HepG2 (cell line): Measurements from ENCODE around the gene TMEM232. TPM values are rescaled to one million over a fixed set of nuclear protein-coding genes. Genes with fewer than 3 reads are reported as not detected.

Experiments
- ATAC-seq: fragments of 200-7000 bp; cut with Tn5 transposase; 3 replicates; pipeline ENCODE4 v1.9.1; 2020; ENCODE audit warnings: mild to moderate bottlenecking, moderate library complexity
- BruUV-seq: library from RNA; stranded (reverse); fragments of 400-500 nt; replicated peaks from 2 replicates; lab custom pipeline; 2021; lab: Mats Ljungman, UMichigan
- CTCF ChIA-PET: fragments of 300-600 bp; formaldehyde crosslinking; extraction: SDS; loops from one replicate; lab custom pipeline; 2021; ENCODE audit warnings: low total read pairs, inconsistent platforms, low intra/inter-chr PET ratio; lab: Yijun Ruan, JAX
- POLR2A ChIA-PET: fragments of 350-600 bp; sonication (Branson Sonifier 250); formaldehyde crosslinking; loops from one replicate; lab custom pipeline; 2020; ENCODE audit warnings: antibody characterized with exemption, inconsistent platforms; lab: Yijun Ruan, JAX
- DNase-seq: peaks from one replicate; pipeline ENCODE4 v3.0.0-alpha.2; 2015; ENCODE audit warnings: low spot score
- FAIRE-seq: peaks from 3 replicates; lab custom pipeline; 2011; peaks lifted over from hg19 to GRCh38; lab: Jason Lieb, UNC
- H2AFZ ChIP-seq: one replicate; pipeline ENCODE4 v1.6.1; 2011; ENCODE audit warnings: low read length, inconsistent platforms
- H3K27ac ChIP-seq: fragments of 300-600 bp; 3 replicates; pipeline ENCODE4 v1.8.0; 2011; ENCODE audit warnings: mixed run types, mild to moderate bottlenecking, mixed read lengths, low read length, inconsistent platforms; ENCODE audit not compliant: insufficient read depth; ENCODE audit errors: extremely low read length
- H3K27me3 ChIP-seq, 2 experiments: fragments of 200-600 bp in 1 of 2; 2 replicates in 1 of 2; 3 replicates in 1 of 2; pipeline versions ENCODE4 v1.6.0 to v1.8.0; 2011; ENCODE audit warnings: low read length in 2 of 2, mild to moderate bottlenecking in 2 of 2, moderate library complexity in 2 of 2, inconsistent platforms in 1 of 2; ENCODE audit not compliant: insufficient read depth in 2 of 2, control insufficient read depth in 1 of 2
- H3K36me3 ChIP-seq, 2 experiments: fragments of 200-600 bp in 1 of 2; replicated peaks in 1 of 2; 2 replicates in 1 of 2; 3 replicates in 1 of 2; pipeline versions ENCODE4 v1.5.1 to v1.8.0; 2011; ENCODE audit warnings: low read length in 2 of 2, inconsistent platforms in 1 of 2; ENCODE audit not compliant: insufficient read depth in 2 of 2, control insufficient read depth in 1 of 2
- H3K4me1 ChIP-seq: 2 replicates; pipeline ENCODE4 v1.5.1; 2012; ENCODE audit warnings: low read length, inconsistent platforms; ENCODE audit not compliant: insufficient read depth
- H3K4me2 ChIP-seq: 2 replicates; pipeline ENCODE4 v1.6.0; 2011; ENCODE audit warnings: low read depth, low read length, inconsistent platforms
- H3K4me3 ChIP-seq, 3 experiments: fragments of 200-600 bp in 1 of 3; sonication (generic), shearing (Covaris generic) in 1 of 3; replicated peaks in 1 of 3; 2 replicates each; pipeline ENCODE4 v1.5.1; 2011 to 2016; ENCODE audit warnings: low read length in 3 of 3, inconsistent platforms in 2 of 3, low read depth in 2 of 3, mild to moderate bottlenecking in 2 of 3, control low read depth in 1 of 3, mixed read lengths in 1 of 3; ENCODE audit not compliant: insufficient read depth in 1 of 3
- H3K79me2 ChIP-seq: one replicate; pipeline ENCODE4 v1.6.1; 2011; ENCODE audit warnings: low read length, inconsistent platforms; ENCODE audit not compliant: insufficient read depth
- H3K9ac ChIP-seq: 2 replicates; pipeline ENCODE4 v1.6.0; 2011; ENCODE audit warnings: mild to moderate bottlenecking, low read depth, low read length, inconsistent platforms; ENCODE audit not compliant: insufficient read depth
- H3K9me3 ChIP-seq: 2 replicates; pipeline ENCODE4 v1.5.1; 2012; ENCODE audit warnings: mild to moderate bottlenecking, low read length
- H4K20me1 ChIP-seq: 2 replicates; pipeline ENCODE4 v1.6.0; 2011; ENCODE audit warnings: inconsistent platforms, mild to moderate bottlenecking, low read length, moderate library complexity; ENCODE audit not compliant: insufficient read depth
- NFRKB ChIP-seq: fragments of 450-650 bp; IDR thresholded peaks from 2 replicates; pipeline ENCODE4 v1.6.1; 2017
- ZBTB1 ChIP-seq: sonication (generic); formaldehyde crosslinking; IDR thresholded peaks from 2 replicates; pipeline ENCODE4 v1.4.0; 2020; ENCODE audit warnings: missing genetic modification reagents, borderline replicate concordance
- ZBTB21 ChIP-seq: sonication (generic); formaldehyde crosslinking; IDR thresholded peaks from 2 replicates; pipeline ENCODE4 v1.4.0; 2020; ENCODE audit warnings: missing genetic modification reagents
- ZBTB8A ChIP-seq: sonication (generic); formaldehyde crosslinking; IDR thresholded peaks from 2 replicates; pipeline ENCODE4 v1.4.0; 2020; ENCODE audit warnings: mild to moderate bottlenecking, low read depth, missing genetic modification reagents, borderline replicate concordance
- ZNF329 ChIP-seq: sonication (generic); formaldehyde crosslinking; IDR thresholded peaks from 2 replicates; pipeline ENCODE4 v1.9.0; 2021; ENCODE audit warnings: low read depth, mild to moderate bottlenecking, missing genetic modification reagents
- ZNF674 ChIP-seq: sonication (generic); formaldehyde crosslinking; IDR thresholded peaks from 2 replicates; pipeline ENCODE4 v1.5.0; 2020; ENCODE audit warnings: low read depth, mild to moderate bottlenecking, missing genetic modification reagents
- ZNF772 ChIP-seq: sonication (generic); formaldehyde crosslinking; IDR thresholded peaks from 2 replicates; pipeline ENCODE4 v1.5.0; 2020; ENCODE audit warnings: mild to moderate bottlenecking, missing genetic modification reagents
- ZNF780A ChIP-seq: sonication (generic); formaldehyde crosslinking; IDR thresholded peaks from 2 replicates; pipeline ENCODE4 v1.8.0; 2022; ENCODE audit warnings: mild to moderate bottlenecking, missing genetic modification reagents, moderate library complexity
- ZNF782 ChIP-seq: sonication (generic); formaldehyde crosslinking; IDR thresholded peaks from 2 replicates; pipeline ENCODE4 v1.4.0; 2020; ENCODE audit warnings: missing genetic modification reagents, mild to moderate bottlenecking, borderline replicate concordance
- in situ Hi-C: cut with HindIII; loops from 2 replicates; pipeline ENCODE4 v1.10.0; 2017; ENCODE audit warnings: low pct_unique_long_range_greater_than_20kb; ENCODE audit not compliant: extremely low pct_ligation_motif_present
- intact Hi-C: fragments of 100-400 bp; cut with micrococcal nuclease; formaldehyde crosslinking; loops from one replicate; pipeline ENCODE4 v1.10.0; 2022; ENCODE audit not compliant: unreplicated experiment
- polyA plus RNA-seq, 8 experiments: library from polyadenylated mRNA; depleted of rRNA in 3 of 8; stranded (reverse) in 7 of 8; unstranded in 1 of 8; fragments of >200 nt; fragmentation: Illumina TruSeq in 4 of 8; extraction: Trizol in 4 of 8; gene quantifications; 2 replicates each; pipeline versions ENCODE4 v1.2.1 to v1.2.3, GENCODE V29; 2011 to 2016; ENCODE audit warnings: low read depth in 4 of 8, missing spikeins in 1 of 8, mixed read lengths in 1 of 8; ENCODE audit not compliant: insufficient read depth in 1 of 8
- total RNA-seq, 5 experiments: library from RNA; depleted of rRNA; stranded (reverse); fragments of >200 nt; fragmentation: Illumina TruSeq; extraction: Trizol; gene quantifications; 2 replicates each; pipeline ENCODE4 v1.2.3, GENCODE V29; 2016; ENCODE audit warnings: low read depth in 1 of 5
- TF ChIP-seq, protein P1 (sequence below): sonication (generic); formaldehyde crosslinking; IDR thresholded peaks from 2 replicates; pipeline ENCODE4 v1.4.0; 2020; ENCODE audit warnings: missing genetic modification reagents

TMEM232 gene
- total and polyA plus RNA-seq, 2 of the 13 experiments (the other 11 are each of a cell fraction or from before 2014, with no cell fraction given) = 0.29 to 0.71 TPM

DNA sequence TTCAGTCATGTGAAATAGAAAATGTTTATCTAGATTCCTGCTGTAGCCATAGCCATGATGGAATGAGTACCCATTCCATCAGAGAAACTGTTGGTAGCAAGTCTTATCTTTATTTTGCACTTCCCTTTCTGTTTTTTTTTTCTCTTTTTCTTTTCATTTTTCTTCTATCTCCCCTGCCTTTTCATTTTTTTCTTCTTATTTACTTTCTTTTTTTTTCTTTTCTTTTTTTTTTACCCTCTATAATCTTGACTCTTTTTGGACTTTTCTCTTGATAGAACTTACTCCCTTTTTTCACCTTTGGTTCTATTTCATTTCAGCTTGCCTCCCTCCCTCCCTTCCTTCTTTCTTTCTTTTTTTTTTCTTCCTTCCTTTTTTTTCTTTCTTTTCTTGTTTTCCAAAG lies 27.7 kb upstream of the TMEM232 start:
- no peaks in the 10 kb centered on the region for H3K79me2 ChIP-seq
- H4K20me1 ChIP-seq = no peaks in the 10 kb centered on the region
- peaks cover 0 to 8% of the 10 kb centered on the region in 2 experiments; a peak in 2 of 5 replicates for H3K36me3 ChIP-seq
- CTCF ChIA-PET = no interaction called here
- no peak overlapping the region for H2AFZ ChIP-seq
- FAIRE-seq = no peak
- TF ChIP-seq ZBTB21 (CRISPR knock-in tag) (no peak), ZNF772 (CRISPR knock-in tag) (no peak), ZNF674 (CRISPR knock-in tag) (no peak), ZBTB8A (CRISPR knock-in tag) (no peak), ZNF782 (CRISPR knock-in tag) (no peak), NFRKB (no peak), ZNF780A (CRISPR knock-in tag) (no peak), ZNF329 (no peak), ZBTB1 (CRISPR knock-in tag) (no peak)
- TF ChIP-seq, protein P1, sequence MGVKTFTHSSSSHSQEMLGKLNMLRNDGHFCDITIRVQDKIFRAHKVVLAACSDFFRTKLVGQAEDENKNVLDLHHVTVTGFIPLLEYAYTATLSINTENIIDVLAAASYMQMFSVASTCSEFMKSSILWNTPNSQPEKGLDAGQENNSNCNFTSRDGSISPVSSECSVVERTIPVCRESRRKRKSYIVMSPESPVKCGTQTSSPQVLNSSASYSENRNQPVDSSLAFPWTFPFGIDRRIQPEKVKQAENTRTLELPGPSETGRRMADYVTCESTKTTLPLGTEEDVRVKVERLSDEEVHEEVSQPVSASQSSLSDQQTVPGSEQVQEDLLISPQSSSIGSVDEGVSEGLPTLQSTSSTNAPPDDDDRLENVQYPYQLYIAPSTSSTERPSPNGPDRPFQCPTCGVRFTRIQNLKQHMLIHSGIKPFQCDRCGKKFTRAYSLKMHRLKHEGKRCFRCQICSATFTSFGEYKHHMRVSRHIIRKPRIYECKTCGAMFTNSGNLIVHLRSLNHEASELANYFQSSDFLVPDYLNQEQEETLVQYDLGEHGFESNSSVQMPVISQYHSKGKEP = no peak
- no peaks in the 10 kb centered on the region for H3K9me3 ChIP-seq
- no peak overlapping the region for H3K27ac ChIP-seq
- no peaks in the 10 kb centered on the region for H3K4me1 ChIP-seq
- no peak for ATAC-seq
- no TSS peak for BruUV-seq
- no peak for DNase-seq
- in situ Hi-C loops = loop anchor here (10.0 kb wide), 1 partner anchor 311 kb away; no protein-coding TSS in a partner anchor
- no peak overlapping the region for H3K4me2 ChIP-seq
- POLR2A ChIA-PET = no interaction called here
- no peak overlapping the region for H3K4me3 ChIP-seq
- no peak overlapping the region for H3K9ac ChIP-seq
- intact Hi-C loops = loop anchor here (10.0 kb wide), 2 partner anchors 341 to 1411 kb away; partner anchors contain the start of gene WDR36
- H3K27me3 ChIP-seq = no peaks in the 10 kb centered on the region
